CD4-positive, alpha-beta T cell treated with Interleukin-6 for 4 hours (primary cell): Measurements from ENCODE around the gene CYP1A2.
A peak's percentile ranks its signal among the peaks of the same experiment; 100 is the strongest.
"Not testable (repeated sequence)": the region's sequence is repeated elsewhere in the genome, so short reads cannot be mapped to it uniquely, and the experiment has no call there.

Source experiments
- DNase-seq: peaks from one replicate; pipeline ENCODE4 v3.0.0-alpha.2; 2020; ENCODE audit warnings: mixed read lengths

CYP1A2 gene

GRCh38 chr15:74748322-74748946 is at the start of gene CYP1A2:
Gene CYP1A2, plus strand, starts transcription at chr15:74748845. Its CDS starts 894 bp downstream, at chr15:74749739.
- no peak for DNase-seq

- no peak for DNase-seq
Observed at GRCh38 chr15:74709011-74709410, 39.6 kb upstream of the CYP1A2 start.

DNA sequence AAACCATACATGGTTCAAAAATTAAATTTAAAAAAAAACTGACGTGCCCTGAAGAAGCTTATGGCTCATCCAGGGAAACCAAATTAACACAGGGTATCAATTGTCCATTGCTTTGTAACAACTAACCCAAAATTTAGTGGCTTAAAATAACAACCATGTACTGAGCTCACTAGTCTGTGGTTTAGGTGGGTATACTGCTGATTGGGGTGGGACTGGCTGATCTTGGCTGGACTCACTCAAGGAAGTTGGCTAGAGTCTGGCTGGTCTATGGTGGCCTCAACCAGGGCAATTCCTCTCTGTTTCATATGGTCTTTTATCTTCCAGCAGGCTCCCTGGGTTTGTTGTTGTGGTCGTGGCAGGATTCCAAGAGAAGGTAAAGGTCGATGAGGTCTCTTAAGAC is 38.8 kb upstream of the CYP1A2 start:
- DNase-seq = no peak

DNA sequence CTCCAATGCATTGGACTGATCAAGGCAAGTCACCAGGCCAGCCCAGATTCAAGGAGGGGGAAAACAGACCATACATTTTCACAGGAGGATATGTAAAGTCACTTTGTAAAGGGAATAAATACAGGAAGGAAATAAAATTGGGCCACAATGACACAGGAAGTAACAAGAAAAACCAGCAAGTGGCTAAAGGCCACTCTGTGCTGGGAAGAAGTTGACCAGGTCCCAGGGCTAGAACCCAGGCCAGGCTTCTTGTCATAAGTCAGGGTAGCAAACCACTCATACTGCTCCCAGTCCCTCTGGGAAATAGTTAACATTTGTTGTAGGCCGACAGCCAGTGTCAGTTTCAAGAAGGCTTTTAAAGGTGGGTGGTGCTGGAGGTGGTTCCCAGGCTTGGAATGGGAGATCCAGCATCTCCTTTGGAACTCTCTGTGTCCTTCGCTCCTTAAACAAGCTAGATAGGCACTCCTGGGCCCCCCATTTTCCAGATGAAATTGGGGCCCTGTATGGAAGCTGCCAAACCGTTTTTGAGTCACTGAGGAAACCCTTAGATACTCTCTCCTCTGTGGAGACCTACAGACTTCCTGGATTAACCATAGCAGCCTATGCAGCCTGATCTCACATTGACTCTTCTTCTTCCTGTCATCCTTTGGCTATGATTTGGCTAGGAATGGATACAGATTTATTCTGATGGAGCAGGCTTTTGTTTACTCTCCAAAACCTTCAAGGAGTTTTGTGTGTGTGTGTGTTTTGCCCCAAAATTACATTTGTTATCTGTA is 38.1 kb upstream of the CYP1A2 start:
- DNase-seq = no peak

GRCh38 chr15:74712311-74712710 is 36.3 kb upstream of the CYP1A2 start:
- DNase-seq = no peak

DNA sequence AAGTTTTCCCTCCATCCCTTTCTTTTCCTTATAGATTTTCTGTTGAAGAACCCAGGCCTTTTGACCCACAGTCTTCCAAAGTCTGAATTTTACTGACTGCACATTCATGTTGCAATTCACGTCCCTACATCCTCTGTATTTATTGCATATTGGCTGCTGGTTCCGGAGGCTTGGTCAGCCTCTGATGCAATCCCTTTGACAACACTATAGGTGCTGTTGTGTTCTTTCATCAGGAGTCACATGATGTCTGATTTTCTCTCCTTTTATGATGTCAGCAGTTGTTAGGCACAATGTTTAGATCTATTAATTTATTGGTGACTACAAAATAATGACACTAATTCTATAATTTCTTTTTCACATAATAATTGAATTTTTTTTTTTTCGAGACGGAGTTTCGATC is 32.0 kb upstream of the CYP1A2 start:
- DNase-seq = no peak

- no peak for DNase-seq
Observed at GRCh38 chr15:74722591-74722990, 26.1 kb upstream of the CYP1A2 start.

DNA sequence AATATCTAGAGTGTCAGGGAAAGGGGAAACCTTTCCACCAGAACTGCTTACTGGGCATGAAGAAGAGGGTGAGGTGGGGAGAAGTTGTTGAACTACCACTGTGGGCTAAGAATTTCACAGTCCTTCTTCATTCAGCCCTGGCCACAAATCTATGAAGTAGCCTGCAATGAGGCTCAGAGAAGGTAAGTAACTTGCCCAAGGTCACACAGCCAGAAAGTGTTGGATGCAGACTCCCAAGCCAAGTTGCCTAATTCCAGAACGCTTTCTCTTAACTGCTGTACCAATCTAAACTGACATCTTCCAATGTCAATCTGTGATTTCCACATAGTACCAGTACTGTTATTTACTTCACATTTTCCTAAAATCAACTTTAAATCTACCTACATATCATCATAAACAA is 25.5 kb upstream of the CYP1A2 start:
- DNase-seq = no peak

DNA sequence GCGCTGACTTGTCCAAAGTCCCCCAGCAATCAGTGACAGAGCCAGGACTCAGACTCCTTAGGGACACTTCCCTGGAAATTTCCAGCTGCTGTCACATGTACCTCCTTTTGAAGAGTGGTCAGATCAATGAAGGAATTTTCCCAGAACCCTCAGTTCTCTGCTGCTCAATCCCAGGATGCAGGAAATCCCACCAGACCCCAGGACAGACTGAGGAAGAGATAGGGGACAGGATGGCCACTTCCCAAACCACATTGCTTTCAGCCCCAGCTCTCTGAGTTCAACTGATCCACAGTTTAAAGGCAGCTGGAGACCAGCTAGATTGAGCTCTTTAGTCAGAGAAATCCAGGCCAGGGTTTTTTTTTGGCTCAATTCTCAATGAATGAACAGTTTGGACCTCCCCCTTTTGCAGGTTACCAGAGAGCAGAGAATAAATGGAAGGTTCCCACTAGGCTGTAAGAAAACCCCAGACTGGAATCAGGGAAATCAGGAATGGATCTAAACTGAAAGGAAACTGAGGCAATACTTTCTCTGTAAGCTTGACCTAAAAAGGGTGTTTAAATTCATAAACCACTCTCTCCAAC is 24.8 kb upstream of the CYP1A2 start:
- DNase-seq = no peak

- no peak for DNase-seq
Observed at GRCh38 chr15:74724570-74725224, 23.9 kb upstream of the CYP1A2 start.

GRCh38 chr15:74725225-74725774 is 23.3 kb upstream of the CYP1A2 start, which contains the start of gene CYP1A1:
Gene CYP1A1, minus strand, starts transcription at chr15:74725528. Its CDS starts 2,431 bp downstream, at chr15:74723097.
- peak; percentile 60 for DNase-seq

GRCh38 chr15:74725845-74726773 is 22.5 kb upstream of the CYP1A2 start:
- DNase-seq = peak; percentile 72

DNA sequence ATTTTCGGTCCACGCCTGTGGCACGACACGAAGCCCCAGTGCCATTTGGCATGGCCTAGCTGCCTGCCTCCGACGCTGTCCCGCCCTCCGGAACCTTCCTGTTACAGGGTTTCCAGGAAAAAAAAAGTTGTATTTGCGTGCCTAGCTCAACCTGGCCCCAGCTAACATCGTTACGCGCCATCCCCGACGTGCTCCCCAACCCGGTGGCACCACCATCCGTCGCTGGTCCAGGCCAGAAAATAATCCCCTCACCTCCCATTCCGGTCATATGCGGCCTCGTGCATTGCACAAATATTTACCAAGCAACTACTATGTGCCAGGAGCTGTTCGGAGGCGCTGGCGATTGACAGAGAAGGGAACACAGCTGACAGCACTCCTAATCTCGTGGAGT is 21.9 kb upstream of the CYP1A2 start:
- DNase-seq = no peak

GRCh38 chr15:74727727-74728126 is 20.9 kb upstream of the CYP1A2 start:
- DNase-seq = no peak

- DNase-seq = not testable (repeated sequence)
Observed at GRCh38 chr15:74728699-74729098, 19.9 kb upstream of the CYP1A2 start.

DNA sequence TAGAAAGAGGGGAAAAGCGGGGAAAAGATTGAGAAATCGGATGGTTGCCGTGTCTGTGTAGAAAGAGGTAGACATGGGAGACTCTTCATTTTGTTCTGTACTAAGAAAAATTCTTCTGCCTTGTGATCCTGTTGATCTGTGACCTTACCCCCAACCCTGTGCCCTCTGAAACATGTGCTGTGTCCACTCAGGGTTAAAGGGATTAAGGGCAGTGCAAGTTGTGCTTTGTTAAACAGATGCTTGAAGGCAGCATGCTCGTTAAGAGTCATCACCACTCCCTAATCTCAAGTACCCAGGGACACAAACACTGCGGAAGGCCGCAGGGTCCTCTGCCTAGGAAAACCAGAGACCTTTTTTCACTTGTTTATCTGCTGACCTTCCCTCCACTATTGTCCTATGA is 19.3 kb upstream of the CYP1A2 start:
- DNase-seq = not testable (repeated sequence)

- no peak for DNase-seq
Observed at GRCh38 chr15:74730619-74731316, 17.9 kb upstream of the CYP1A2 start.

DNA sequence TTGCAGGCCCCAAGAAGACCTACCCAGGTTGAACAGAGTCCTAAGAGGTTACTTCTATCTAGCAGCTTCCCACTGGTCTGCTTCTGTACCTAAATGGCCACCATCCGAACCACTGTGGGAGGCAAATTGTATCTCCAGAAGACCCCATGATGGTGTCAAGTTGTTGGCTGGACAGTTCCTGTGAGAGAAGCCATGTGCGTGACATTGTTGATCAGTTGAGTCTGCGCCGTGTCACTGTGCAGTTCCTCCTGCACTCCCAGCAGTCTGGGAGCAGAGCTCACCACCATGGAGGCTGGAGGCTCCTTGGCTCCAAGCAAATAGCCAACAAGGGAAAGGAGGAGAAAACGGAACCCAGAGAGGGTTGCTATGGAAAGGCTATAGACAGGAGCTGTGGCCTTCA is 15.8 kb upstream of the CYP1A2 start:
- no peak for DNase-seq

DNA sequence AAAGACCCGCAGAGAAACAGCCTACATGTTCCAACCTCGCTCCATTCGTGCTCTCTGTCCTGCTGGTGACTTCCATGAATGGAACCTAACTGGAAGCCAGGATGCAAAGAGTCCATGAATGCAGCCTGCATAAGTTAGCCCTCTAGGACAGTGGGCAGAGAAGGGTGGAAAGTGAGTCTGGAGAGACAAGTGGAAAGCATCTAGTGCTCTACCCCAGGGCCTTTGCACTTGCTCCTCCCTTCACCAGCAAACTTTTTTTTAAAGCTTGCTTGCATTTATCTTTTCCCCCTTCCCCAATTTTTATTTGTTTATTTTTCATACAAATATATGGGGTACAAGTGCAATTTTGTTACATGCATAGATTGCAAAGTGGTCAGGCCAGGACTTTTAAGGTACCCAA is 15.4 kb upstream of the CYP1A2 start:
- DNase-seq = no peak

- no peak for DNase-seq
Observed at GRCh38 chr15:74735305-74735704, 13.3 kb upstream of the CYP1A2 start.

DNA sequence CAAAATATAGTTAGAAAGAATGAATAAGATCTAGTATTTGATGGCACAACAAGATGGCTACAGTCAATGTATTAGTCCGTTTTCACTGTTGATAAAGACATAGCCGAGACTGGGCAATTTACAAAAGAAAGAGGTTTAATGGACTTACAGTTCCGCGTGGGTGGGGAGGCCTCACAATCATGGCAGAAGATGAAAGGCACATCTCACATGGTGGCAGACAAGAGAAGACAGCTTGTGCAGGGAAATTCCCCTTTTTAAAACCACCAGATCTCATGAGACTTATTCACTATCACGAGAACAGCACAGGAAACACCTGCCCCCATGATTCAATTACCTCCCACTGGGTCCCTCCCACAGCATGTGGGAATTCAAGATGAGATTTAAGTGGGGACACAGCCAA is 10.4 kb upstream of the CYP1A2 start:
- not testable (repeated sequence) for DNase-seq
